ENCODE results near the gene SART1.
"Not testable (repeated sequence)": the region's sequence is repeated elsewhere in the genome, so short reads cannot be mapped to it uniquely, and the experiment has no call there.

Gene SART1

DNA sequence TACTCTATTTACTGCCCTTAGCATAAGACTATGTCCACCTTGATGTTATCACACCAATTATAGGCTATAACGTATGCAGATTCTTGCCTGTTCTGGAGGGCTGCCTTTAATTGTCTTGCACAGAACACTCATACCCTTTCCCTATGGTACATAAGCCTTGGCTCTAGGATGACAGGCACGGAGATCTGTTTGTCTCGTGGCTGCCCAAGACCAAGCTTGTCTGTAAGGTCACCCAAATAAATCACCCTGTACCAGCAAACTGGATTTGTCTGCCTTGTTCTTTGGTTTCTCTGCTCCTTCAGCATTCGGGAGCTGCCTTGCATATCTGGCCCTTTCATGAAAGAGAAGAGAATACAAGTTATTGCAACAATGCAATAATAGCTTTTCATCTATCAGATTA lies 23.8 kb upstream of the SART1 start:
- DNase-seq = no peak

DNA sequence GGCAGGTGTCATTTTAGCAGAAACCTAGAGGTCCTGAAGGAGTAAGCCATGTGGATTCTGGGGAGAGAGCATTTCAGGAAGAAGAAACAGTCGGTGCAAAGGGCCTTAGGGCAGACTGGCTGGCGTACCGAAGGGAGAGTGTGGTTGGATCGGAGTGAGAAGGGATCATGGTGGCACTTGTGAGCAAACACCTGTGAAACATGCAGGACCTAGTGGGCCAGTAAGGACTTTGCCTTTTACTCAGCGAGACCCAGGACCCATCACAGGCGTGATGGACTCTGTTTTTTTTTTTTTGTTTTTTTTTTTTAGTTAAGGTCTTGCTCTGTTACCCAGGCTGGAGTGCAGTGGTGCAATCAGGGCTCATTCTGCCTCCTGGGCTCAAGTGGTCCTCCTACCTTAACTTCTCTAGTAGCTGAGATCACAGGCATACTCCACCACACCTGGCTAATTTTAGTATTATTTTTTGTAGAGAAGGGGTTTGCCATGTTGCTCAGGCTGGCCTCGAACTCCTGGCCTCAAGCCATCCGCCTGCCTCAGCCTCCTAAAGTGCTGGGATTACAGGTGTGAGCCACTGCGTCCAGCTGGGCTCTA lies 19.7 kb upstream of the SART1 start:
- no peak for DNase-seq

DNA sequence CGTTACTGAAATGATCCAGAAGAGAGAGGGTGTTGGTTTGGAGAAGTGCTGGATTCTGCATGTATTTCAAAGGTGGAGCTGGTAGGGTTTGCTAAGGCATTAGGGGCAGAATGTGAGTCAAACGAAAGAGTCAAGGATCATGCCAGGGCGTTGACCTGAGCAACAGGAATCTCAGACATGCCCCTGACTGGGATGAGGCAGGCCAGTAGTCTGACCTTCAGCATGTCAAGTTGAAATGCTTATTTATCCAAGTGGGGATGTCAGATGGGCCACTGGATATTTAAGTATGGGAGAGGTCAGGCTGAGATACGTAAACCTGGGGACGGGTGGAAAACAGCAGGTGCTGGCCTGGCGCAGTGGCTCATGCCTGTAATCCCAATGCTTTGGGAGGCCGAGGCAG lies 19.0 kb upstream of the SART1 start:
- no peak for DNase-seq

DNA sequence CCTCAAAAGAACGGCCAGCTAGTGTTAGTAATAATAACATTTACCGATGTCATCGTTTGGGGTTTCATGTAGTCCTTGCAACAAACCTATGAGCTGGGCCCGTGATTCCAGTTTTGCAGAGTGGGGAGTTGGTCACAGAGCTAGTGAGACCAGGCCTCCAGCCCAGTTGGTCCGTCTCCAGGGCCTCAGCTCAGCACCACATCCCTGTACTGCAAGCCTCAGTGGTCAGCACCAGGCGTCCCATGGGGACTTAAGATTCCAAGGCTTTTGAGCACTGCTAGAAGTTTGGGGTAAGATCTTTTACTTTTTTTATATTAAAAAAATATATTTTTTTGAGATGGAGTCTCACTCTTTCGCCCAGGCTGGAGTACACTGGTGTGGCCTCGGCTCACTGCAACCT lies 17.3 kb upstream of the SART1 start:
- no peak for DNase-seq

DNA sequence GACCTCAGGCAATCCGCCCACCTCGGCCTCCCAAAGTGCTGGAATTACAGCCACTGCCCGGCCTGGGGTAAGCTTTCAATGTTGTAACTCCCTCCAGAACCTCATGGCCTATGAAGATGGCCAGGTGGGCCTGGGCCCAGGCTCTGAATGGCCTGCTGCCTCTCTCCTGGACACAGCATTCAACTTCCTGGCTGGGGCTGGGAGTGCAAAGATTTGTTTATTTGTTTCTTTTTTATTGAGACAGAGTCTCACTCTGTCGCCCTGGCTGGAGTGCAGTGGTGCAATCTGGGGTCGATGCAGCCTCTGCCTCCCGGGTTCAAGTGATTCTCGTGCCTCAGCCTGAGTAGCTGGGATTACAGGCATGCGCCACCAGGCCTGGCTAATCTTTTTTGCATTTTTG lies 16.8 kb upstream of the SART1 start:
- DNase-seq = no peak

DNA sequence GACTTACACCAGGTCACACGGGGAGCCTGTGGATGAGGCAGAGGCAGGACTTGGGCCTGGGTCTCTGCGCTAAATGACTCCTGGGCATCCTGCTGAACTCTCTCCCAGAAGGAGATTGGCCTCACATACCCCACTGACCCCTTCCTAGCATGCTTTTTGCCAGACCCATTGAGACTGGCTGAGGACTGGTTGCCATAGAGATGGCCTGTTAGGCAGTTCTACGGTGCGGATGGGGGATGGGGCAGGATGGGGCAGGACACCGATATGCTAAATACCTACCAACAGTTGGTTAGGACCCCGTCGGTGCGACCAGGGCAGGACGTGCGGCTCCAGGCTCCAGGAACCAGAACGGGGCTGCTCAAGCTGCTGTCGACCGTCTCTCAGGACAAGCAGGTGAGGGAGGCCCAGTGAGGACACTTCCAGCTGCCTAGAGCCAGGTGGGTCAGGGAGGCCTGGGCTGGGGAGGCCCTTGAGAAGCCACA lies 16.1 kb upstream of the SART1 start, which contains the start of gene TSGA10IP:
Gene TSGA10IP, plus strand, starts transcription at position 51 of the 482 bp plus-strand sequence. Its CDS starts 196 bp downstream, at position 247.
- DNase-seq = no peak

DNA sequence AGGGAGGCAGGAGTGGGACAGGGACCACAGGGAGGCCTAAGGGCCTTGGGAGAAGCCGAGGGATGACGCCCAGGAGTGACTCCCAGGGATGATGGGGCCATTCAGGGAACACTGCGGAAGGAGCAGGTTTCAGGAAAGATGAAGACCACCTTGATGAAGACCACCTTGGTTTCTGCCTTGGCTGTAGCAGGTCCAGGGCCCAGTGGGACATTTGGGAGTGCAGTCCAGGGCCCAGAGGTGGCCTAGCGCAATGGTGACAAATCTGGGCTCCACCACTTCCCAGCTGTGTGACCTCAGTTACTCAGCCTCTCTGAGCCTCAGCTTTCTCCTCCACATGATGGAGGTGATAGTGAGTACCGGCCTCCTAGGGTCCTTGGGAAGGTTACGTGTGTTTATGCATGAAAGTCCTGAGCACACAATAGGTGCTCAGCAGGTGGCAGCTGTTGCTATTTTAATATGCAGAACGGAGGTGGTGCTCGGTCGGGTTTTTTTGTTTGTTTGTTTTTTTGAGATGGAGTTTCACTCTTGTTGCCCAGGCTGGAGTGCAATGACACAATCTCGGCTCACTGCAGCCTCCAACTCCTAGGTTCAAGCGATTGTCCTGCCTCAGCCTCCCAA lies 15.5 kb upstream of the SART1 start:
- no peak for DNase-seq

DNA sequence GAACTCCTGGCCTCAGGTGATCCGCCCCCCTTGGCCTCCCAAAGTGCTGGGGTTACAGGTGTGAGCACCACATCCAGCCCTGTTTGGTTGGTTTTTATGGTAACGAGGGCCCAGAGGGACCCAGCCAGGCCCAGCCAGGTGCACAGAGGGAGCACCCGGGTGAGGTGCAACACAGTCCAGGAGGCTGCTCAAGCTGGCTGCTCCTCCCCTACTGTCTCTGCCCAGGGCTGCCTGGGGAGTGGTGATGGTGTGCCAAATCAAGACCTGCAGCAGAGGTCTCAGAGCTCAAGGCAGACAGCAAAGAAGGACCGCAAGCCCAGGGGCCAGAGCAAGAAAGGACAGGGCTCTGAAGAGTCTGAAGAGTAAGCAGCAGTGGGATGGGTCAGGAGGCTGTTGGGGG lies 14.9 kb upstream of the SART1 start:
- no peak for DNase-seq

DNA sequence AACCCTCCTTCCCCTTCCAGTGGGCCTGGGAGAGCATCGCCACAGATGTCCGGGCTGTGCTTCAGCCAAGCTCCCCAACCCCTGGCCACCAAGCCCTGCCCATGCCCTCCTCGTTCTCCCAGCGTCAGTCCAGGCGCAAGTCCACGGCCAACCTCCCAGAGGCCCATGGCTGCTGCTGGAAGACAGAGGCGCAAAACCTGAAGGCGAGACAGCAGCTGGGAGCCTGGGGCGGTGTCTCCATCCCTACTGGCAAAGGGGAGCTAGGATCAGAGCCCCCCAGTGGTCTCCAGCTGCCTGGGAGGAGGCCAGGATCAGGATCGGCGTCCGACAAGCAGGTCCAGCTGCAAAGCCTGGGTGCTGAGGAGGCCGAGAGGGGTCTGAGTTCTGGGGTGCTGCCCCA lies 14.4 kb upstream of the SART1 start:
- no peak for DNase-seq

DNA sequence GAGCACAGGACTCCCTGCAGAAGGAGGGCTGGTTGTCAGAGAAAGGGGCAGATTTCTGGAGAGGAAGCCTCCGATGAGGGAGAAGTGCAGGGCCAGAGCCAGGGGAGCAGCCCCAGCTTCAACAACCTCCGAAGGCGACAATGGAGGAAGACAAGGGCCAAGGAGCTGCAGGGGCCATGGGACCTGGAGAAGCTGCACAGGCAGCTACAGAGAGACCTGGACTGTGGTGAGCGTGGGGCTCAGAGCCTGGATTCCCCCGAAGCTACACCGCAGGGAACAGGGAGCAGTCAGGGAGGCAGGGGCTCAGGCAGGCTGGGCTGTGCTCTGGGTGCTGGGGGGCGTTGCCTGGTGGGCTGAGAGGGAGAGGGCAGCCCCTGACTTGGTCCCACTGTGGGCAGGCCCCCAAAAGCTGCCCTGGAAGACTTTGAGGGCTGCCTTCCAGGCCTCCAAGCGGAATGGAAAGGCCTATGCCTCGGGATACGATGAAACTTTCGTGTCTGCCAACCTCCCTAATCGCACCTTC lies 13.9 kb upstream of the SART1 start:
- no peak for DNase-seq

DNA sequence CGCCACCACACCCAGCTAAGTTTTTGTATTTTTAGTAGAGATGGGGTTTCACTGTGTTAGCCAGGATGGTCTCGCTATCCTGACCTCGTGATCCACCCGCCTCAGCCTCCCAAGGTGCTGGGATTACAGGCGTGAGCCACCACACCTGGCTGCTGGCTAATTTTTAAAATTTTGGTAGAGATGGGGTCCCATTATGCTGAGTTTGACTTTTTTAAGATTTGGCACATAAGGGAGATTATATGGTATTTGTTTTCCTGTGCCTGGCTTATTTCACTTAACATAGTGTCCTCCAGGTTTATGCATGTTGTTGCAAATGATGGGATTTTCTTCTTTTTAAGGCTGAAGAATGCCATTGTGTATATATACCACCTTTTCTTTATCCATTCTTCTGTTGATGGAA lies 10.8 kb upstream of the SART1 start:
- not testable (repeated sequence) for DNase-seq

DNA sequence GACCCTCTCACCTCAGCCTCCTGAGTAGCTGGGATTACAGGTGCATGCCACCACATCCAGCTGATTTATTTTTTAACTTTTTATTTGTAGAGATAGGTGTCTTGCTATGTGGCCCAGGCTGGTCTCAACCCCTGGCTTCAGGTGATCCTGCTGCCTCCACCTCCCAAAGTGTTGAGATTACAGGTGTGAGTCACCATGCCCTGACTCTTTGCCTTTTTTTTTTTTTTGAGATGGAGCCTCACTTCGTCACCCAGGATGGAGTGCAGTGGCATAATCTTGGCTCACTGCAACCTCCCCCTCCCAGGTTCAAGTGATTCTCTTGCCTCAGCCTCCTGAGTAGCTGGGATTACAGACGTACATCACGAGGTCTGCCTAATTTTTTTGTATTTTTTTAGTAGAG lies 9.9 kb upstream of the SART1 start:
- DNase-seq = not testable (repeated sequence)

DNA sequence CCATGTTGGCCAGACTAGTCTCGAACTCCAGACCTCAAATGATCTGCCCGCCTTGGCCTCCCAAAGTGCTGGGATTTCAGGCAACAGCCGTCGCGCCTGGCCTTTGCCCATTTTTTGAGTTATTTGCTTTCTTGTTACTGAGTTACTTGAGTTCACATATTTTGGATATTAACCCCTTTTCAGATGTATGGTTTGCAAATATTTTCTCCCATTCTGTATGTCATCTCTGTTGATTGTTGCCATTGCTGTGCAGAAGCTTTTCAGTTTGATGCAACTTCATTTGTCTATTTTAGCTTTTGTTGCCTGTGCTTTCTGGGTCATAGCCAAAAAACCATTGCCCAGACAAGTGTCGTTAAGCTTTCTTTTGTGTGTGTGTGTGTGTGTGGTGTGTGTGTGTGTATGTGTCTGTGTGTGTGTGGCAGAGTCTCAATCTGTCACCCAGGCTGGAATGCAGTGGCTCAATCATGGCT lies 9.4 kb upstream of the SART1 start:
- DNase-seq = no peak

DNA sequence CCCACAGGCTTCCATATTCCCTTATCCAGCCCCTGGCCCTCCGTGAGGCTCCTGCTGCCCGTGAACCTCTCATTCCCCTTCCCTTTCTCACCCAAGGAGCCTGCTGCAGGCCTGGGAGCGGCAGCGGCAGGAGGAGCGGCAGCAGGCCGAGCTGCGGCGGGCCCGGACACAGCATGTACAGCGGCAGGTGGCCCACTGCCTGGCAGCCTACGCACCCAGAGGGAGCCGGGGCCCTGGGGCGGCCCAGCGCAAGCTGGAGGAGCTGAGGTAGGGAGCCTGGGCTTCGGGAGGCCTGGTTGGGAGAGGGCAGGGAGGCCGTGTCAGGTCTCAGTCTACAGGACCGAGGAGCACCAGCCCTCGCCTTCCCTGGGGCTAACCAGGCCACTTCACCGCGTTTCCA lies 8.1 kb upstream of the SART1 start:
- DNase-seq = no peak

DNA sequence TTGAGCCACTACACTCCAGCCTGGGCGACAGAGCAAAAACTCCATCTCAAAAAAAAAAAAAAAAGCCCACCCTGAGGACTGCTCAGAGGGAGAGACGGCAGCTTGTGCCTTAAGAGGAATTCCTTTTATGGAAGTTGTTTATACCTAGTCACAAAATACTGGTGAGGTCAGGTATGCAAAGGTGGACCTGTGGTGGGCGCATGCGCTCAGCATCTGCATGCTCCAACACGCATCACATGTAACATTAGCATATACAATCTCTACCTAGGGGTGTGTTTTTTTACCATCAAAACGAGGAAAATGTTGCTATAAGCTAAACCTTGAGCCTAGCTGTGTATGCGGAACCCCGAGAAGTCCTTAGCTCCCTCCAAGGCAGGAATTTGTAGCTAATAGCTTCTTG lies 6.8 kb upstream of the SART1 start:
- DNase-seq = no peak

DNA sequence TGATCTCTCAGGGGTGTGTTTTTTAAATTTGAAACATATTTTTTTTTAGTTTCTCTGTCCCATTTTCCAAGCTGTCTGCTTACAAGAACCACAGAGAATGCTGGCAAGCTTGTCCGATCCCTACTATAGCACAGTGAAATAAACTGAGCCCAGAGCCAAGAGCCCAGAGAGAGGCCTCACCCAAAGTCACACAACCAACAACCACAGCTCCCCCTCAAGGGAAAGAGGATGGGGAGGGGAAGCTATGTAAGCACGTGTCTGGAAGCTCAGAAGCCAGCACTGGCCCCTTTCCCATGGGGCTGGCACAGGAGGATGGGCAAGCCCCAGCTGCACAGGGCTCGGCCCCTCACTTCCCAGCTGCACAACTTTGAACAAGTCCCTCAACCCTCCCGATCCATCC lies 3.2 kb upstream of the SART1 start:
- DNase-seq = no peak

DNA sequence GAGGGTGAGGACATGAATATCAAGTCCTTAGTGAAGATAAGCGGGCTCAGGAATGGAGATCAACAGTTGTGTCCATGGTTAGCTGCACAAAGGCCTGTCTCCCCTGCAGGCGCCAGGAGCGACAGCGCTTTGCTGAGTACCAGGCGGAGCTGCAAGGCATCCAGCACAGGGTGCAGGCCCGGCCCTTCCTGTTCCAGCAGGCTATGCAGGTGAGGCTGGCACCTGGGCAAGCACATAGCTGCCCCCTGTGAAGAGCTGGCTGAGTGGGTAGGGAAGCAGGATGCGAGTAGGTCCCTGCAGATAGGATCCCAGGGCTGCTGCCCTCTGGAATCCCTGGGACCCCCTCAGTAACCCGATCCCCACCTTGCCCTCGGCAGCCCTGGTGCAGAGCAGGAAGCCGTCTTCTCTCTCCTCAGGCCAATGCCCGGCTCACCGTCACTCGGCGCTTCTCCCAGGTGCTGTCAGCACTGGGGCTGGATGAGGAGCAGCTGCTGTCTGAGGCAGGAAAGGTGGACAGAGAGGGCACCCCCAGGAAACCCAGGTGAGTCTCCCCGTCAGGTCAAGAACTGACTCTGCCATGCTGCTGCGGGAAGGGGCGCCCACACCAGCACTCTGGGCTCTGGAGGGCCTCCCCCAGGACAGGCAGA lies 2.6 kb upstream of the SART1 start:
- no peak for DNase-seq

DNA sequence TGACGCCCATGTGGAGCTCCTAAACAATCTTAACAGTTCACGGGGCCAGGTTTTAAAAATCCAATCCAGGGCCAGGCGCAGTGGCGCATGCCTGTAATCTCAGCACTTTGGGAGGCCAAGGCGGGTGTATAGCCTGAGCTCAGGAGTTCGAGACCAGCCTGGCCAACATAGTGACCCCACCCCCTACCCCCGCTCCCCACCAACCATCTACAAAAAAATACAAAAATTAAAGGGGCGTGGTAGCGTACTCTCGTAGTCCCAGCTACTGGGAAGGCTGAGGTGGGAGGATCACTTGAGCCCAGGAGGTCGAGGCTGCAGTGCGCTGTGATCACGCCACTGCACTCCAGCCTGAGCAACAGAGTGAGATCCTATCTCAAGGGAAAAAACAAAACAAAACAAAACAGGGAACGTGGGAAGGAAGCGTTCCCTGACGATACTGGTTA lies 689 bp upstream of the SART1 start:
- DNase-seq = peak in 1 of 2 experiments; percentile 9

DNA sequence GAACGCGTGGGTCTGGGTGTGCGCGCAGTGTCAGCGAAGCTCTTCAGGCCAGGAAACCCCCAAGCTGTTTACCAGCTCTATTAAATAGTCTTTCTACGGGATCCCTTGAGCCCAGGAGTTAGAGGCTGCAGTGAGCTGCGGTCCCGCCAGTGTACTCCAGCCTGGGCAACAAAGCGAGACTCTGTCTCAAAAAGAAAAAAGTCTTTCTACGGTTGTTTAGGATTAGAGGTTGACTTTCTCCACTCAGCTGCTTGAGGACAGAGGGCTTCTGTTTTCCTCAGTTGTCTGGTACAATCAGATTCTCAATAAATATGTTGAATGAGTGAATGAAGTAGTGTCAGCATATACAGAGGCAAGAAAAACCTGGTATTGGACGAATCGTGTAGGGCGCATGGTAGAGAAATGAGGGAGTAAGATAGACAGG lies 619 bp downstream of the SART1 start:
- no peak for DNase-seq

DNA sequence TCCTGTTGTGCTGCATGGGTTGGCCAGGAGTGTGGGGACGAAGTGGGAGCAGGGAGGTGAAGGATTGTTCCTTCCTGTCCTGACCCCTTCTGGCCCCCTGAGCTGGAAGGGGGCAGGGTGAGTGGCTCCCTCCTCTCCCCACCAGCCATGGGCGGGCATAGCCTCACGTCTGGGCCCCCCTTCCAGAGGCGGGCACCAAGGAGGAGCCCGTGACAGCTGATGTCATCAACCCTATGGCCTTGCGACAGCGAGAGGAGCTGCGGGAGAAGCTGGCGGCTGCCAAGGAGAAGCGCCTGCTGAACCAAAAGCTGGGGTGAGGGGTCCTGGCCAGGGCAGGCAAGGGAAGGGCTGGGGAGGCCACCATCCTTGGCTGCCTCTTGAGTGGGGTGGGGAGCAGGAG lies 3.4 kb downstream of the SART1 start:
- no peak for DNase-seq

DNA sequence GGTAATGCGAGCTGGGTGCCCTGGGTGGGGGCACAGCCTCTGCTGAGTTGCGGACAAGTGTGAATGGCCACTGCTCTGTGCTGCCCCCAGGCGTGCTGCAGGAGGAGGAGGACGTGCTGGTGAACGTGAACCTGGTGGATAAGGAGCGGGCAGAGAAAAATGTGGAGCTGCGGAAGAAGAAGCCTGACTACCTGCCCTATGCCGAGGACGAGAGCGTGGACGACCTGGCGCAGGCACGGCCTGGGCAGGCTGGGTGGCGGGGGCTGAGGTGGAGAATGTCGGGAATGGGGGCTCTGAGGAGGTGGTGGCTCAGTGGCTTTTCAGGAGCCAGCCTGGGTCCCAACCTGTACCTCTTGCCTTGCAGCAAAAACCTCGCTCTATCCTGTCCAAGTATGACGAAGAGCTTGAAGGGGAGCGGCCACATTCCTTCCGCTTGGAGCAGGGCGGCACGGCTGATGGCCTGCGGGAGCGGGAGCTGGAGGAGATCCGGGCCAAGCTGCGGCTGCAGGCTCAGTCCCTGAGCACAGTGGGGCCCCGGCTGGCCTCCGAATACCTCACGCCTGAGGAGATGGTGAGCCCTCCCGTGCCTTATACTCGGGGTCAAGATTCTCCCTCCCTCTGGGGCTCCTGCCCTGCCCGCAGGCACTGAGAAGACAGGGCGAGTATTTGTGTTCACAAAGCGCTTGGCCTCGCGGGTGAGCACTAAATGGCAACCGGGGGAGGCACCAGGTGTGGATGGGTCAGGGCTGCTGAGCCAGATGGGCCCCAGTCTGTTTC lies 4.6 kb downstream of the SART1 start:
- DNase-seq = no peak

DNA sequence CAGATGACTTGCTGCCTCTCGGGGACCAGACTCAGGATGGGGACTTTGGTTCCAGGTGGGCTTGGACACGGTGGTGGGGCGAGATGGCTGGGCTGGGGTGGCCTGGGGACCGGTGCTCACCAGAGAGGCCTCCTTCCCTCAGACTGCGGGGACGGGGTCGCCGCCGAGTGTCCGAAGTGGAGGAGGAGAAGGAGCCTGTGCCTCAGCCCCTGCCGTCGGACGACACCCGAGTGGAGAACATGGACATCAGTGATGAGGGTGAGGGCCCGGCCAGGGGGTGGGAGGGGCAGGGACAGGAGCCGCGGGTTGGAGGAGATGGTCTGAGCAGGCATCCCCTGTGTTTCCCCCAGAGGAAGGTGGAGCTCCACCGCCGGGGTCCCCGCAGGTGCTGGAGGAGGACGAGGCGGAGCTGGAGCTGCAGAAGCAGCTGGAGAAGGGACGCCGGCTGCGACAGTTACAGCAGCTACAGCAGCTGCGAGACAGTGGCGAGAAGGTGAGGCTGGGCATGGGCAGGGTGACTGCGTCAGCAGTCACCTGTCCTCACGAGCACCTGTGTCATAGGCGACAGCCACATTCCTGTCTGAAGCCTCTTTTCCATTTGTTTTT lies 5.9 kb downstream of the SART1 start:
- no peak for DNase-seq
